Neural progenitor cell (in vitro differentiated cells): ENCODE results near the gene CYP2C18. TPM values are rescaled to one million over a fixed set of nuclear protein-coding genes. Genes with fewer than 3 reads are reported as not detected.
"Not testable (repeated sequence)": the region's sequence is repeated elsewhere in the genome, so short reads cannot be mapped to it uniquely, and the experiment has no call there.

ENCODE experiments used
- DNase-seq: peaks from one replicate; pipeline ENCODE4 v3.0.0-alpha.2; 2016; ENCODE audit warnings: low spot score
- H2AFZ ChIP-seq: fragments of 200-600 bp; sonication (generic); replicated peaks from 2 replicates; pipeline ENCODE4 v1.6.1; 2016; ENCODE audit warnings: antibody characterized with exemption
- H3F3A ChIP-seq: fragments of 200-600 bp; sonication (generic); 2 replicates; pipeline ENCODE4 v1.6.1; 2016; ENCODE audit warnings: antibody characterized with exemption, low read depth
- H3K27ac ChIP-seq: fragments of 200-600 bp; sonication (generic); 2 replicates; pipeline ENCODE4 v1.5.1; 2016; ENCODE audit warnings: mild to moderate bottlenecking
- H3K27me3 ChIP-seq: fragments of 200-600 bp; sonication (generic); 2 replicates; pipeline ENCODE4 v1.6.1; 2016; ENCODE audit warnings: mild to moderate bottlenecking, moderate library complexity
- H3K36me3 ChIP-seq: fragments of 200-600 bp; sonication (generic); 2 replicates; pipeline ENCODE4 v1.5.1; 2016
- H3K4me1 ChIP-seq: fragments of 200-600 bp; sonication (generic); 2 replicates; pipeline ENCODE4 v1.6.1; 2016; ENCODE audit warnings: mixed run types
- H3K4me2 ChIP-seq: fragments of 200-600 bp; sonication (generic); 2 replicates; pipeline ENCODE4 v1.6.1; 2016
- H3K4me3 ChIP-seq: fragments of 200-600 bp; sonication (generic); 2 replicates; pipeline ENCODE4 v1.5.1; 2016
- H3K79me2 ChIP-seq: fragments of 200-600 bp; sonication (generic); 2 replicates; pipeline ENCODE4 v1.6.1; 2016; ENCODE audit warnings: low read depth
- H3K9ac ChIP-seq: fragments of 200-600 bp; sonication (generic); 2 replicates; pipeline ENCODE4 v1.6.1; 2016
- H3K9me3 ChIP-seq: fragments of 200-600 bp; sonication (generic); 2 replicates; pipeline ENCODE4 v1.5.1; 2016; ENCODE audit warnings: low read depth
- H4K20me1 ChIP-seq: fragments of 200-600 bp; sonication (generic); 2 replicates; pipeline ENCODE4 v1.6.1; 2016; ENCODE audit warnings: low read depth
- H3K27ac Mint-ChIP-seq: 3 replicates; pipeline ENCODE4 v1.8.0; 2021; ENCODE audit warnings: mixed read lengths
- H3K27me3 Mint-ChIP-seq: 2 replicates; pipeline ENCODE4 v1.8.0; 2022; ENCODE audit warnings: low read depth, mild to moderate bottlenecking, inconsistent platforms, moderate library complexity, mixed read lengths; ENCODE audit not compliant: insufficient read depth
- H3K36me3 Mint-ChIP-seq: 3 replicates; pipeline ENCODE4 v1.8.0; 2021; ENCODE audit warnings: mixed read lengths
- H3K4me1 Mint-ChIP-seq: 3 replicates; pipeline ENCODE4 v1.8.0; 2021; ENCODE audit warnings: mixed read lengths
- H3K4me3 Mint-ChIP-seq: 3 replicates; pipeline ENCODE4 v1.8.0; 2021; ENCODE audit warnings: mild to moderate bottlenecking, moderate library complexity, mixed read lengths
- H3K9me3 Mint-ChIP-seq: 3 replicates; pipeline ENCODE4 v1.8.0; 2020; ENCODE audit warnings: mixed read lengths
- EZH2 ChIP-seq: fragments of 200-600 bp; sonication (generic); IDR thresholded peaks from 2 replicates; pipeline ENCODE4 v1.6.1; 2017; ENCODE audit warnings: antibody characterized with exemption, mild to moderate bottlenecking, moderate library complexity
- EZH2phosphoT487 ChIP-seq: fragments of 200-600 bp; sonication (generic); IDR thresholded peaks from 2 replicates; pipeline ENCODE4 v1.6.1; 2017; ENCODE audit warnings: antibody characterized with exemption
- total RNA-seq: library from RNA; depleted of rRNA; stranded (reverse); fragments of >200 nt; gene quantifications from 2 replicates; pipeline ENCODE4 v1.2.3, GENCODE V29; 2015; ENCODE audit warnings: low replicate concordance
- TF ChIP-seq, protein P1 (sequence below): fragments of 200-600 bp; sonication (generic); IDR thresholded peaks from 2 replicates; pipeline ENCODE4 v1.5.1; 2017; ENCODE audit warnings: antibody characterized with exemption, mild to moderate bottlenecking

CYP2C18 gene
- total RNA-seq, 1 donor from 2014 or later = not detected

DNA sequence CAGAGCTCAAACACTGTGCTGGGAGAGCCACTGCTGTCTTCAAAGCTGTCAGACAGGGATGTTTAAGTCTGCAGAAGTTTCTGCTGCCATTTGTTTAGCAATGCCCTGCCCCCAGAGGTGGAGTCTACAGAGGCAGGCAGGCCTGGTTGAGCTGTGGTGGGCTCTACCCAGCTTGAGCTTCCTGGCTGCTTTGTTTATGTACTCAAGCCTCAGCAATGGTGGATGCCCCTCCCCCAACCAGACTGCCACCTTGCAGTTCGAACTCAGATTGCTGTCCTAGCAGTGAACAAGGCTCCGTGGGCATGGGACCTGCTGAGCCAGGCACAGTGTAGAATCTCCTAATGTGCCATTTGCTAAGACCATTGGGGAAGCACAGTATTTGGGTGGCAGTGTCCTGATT is 74.4 kb downstream of the CYP2C18 start:
- no peaks in the 10 kb centered on the region for H3F3A ChIP-seq
- H3K9me3 ChIP-seq = no peaks in the 10 kb centered on the region
- no peaks in the 10 kb centered on the region for H4K20me1 ChIP-seq
- H3K4me3 Mint-ChIP-seq = no peak overlapping the region
- H3K79me2 ChIP-seq = no peaks in the 10 kb centered on the region
- H3K4me1 Mint-ChIP-seq = no peaks in the 10 kb centered on the region
- no peaks in the 10 kb centered on the region for H3K9me3 Mint-ChIP-seq
- H2AFZ ChIP-seq = peak overlapping the region; percentile 50
- H3K9ac ChIP-seq = no peak overlapping the region
- H3K27me3 Mint-ChIP-seq = no peaks in the 10 kb centered on the region
- no peaks in the 10 kb centered on the region for H3K36me3 Mint-ChIP-seq
- no peak for DNase-seq
- no peak overlapping the region for H3K4me2 ChIP-seq
- H3K4me3 ChIP-seq = no peak overlapping the region
- H3K27ac ChIP-seq = no peak overlapping the region
- no peaks in the 10 kb centered on the region for H3K27me3 ChIP-seq
- no peaks in the 10 kb centered on the region for H3K4me1 ChIP-seq
- H3K36me3 ChIP-seq = no peaks in the 10 kb centered on the region
- H3K27ac Mint-ChIP-seq = no peak overlapping the region
- TF ChIP-seq, protein P1, sequence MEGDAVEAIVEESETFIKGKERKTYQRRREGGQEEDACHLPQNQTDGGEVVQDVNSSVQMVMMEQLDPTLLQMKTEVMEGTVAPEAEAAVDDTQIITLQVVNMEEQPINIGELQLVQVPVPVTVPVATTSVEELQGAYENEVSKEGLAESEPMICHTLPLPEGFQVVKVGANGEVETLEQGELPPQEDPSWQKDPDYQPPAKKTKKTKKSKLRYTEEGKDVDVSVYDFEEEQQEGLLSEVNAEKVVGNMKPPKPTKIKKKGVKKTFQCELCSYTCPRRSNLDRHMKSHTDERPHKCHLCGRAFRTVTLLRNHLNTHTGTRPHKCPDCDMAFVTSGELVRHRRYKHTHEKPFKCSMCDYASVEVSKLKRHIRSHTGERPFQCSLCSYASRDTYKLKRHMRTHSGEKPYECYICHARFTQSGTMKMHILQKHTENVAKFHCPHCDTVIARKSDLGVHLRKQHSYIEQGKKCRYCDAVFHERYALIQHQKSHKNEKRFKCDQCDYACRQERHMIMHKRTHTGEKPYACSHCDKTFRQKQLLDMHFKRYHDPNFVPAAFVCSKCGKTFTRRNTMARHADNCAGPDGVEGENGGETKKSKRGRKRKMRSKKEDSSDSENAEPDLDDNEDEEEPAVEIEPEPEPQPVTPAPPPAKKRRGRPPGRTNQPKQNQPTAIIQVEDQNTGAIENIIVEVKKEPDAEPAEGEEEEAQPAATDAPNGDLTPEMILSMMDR = no peak
- TF ChIP-seq EZH2 = no peak
- TF ChIP-seq EZH2phosphoT487 = no peak

DNA sequence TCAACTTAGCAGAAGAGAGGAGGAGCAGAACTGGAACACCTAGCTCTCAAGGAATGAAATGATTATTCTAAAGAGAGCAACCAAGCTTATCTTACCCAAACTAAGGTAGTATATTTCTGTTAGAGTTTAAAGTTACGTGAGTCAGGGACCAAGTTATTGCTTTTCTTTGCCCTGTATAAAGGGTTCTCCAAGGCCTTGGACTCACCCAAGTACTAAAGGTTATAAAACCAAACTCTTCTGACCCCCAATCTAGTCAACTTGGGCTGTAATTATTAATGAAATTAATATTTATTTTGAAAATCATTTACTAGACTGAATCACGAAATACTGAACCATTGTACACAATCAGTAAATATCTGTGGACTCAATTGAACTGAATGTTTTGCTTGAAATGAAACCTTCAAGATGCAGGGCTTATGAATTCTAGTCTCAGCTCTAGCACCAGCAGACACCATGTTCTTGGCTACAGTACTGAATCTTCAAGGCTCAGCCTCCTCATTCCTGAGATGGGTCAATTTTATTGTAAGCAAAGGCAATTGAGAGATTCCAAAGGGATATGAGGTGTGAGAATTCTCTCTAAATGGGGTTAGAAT is 77.2 kb downstream of the CYP2C18 start:
- no peak overlapping the region for H3K27ac Mint-ChIP-seq
- Histone ChIP-seq H3K36me3 (no peaks in the 10 kb centered on the region), H3K79me2 (no peaks in the 10 kb centered on the region), H3K27me3 (no peaks in the 10 kb centered on the region), H4K20me1 (no peaks in the 10 kb centered on the region), H3K27ac (no peak overlapping the region), H2AFZ (no peak overlapping the region), H3F3A (no peaks in the 10 kb centered on the region), H3K4me2 (no peak overlapping the region), H3K4me1 (no peaks in the 10 kb centered on the region), H3K9me3 (no peaks in the 10 kb centered on the region), H3K4me3 (no peak overlapping the region), H3K9ac (no peak overlapping the region)
- TF ChIP-seq EZH2phosphoT487 (no peak), EZH2 (no peak)
- TF ChIP-seq, protein P1 = no peak
- no peaks in the 10 kb centered on the region for H3K36me3 Mint-ChIP-seq
- peaks cover 2% of the 10 kb centered on the region for H3K9me3 Mint-ChIP-seq
- no peak for DNase-seq
- H3K4me1 Mint-ChIP-seq = no peaks in the 10 kb centered on the region
- H3K4me3 Mint-ChIP-seq = no peak overlapping the region
- no peaks in the 10 kb centered on the region for H3K27me3 Mint-ChIP-seq

DNA sequence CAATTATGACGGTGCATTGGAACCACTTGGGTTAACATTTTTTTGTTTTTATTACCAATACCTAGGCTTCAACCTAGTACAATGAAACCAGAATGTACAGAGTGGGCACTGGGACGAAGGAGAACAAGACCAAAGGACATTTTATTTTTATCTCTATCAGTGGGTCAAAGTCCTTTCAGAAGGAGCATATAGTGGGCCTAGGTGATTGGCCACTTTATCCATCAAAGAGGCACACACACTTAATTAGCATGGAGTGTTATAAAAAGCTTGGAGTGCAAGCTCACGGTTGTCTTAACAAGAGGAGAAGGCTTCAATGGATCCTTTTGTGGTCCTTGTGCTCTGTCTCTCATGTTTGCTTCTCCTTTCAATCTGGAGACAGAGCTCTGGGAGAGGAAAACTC is 78.9 kb downstream of the CYP2C18 start, which contains the start of gene CYP2C19:
Gene CYP2C19 (plus strand): TSS at position 289 of the 400 bp plus-strand sequence. CDS start 25 bp downstream, at position 314.
- Mint-ChIP-seq H3K4me3 (no peak within 1 kb of the TSS), H3K36me3 (no peaks in the 10 kb centered on the region), H3K4me1 (no peaks in the 10 kb centered on the region), H3K9me3 (peaks cover 2% of the 10 kb centered on the region), H3K27ac (no peak within 1 kb of the TSS), H3K27me3 (no peaks in the 10 kb centered on the region)
- Histone ChIP-seq H4K20me1 (no peaks in the 10 kb centered on the region), H3F3A (no peaks in the 10 kb centered on the region), H3K4me3 (no peak within 1 kb of the TSS), H3K4me1 (no peaks in the 10 kb centered on the region), H3K27ac (no peak within 1 kb of the TSS), H3K9me3 (no peaks in the 10 kb centered on the region), H2AFZ (no peak within 1 kb of the TSS), H3K4me2 (no peak within 1 kb of the TSS), H3K79me2 (no peaks in the 10 kb centered on the region), H3K27me3 (no peaks in the 10 kb centered on the region), H3K36me3 (no peaks in the 10 kb centered on the region), H3K9ac (no peak within 1 kb of the TSS)
- no peak for TF ChIP-seq EZH2phosphoT487
- no peak for TF ChIP-seq EZH2
- TF ChIP-seq, protein P1 = no peak
- no peak for DNase-seq

DNA sequence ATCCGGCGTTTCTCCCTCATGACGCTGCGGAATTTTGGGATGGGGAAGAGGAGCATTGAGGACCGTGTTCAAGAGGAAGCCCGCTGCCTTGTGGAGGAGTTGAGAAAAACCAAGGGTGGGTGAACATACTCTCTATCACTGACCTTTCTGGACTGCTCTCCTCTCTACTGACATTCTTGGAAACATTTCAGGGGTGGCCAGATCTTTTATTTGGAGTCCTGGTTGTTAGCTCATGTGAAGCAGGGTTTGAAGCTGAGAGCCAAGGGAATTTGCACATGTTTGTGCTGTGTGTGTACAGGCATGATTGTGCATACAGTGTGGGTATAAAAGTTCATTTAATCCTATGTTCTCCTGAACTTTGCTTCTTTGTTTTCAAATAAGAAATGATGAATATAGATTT is 91.9 kb downstream of the CYP2C18 start:
- not testable (repeated sequence) for H3K4me1 ChIP-seq, H3K36me3 Mint-ChIP-seq, H3K4me3 Mint-ChIP-seq, H3K27me3 Mint-ChIP-seq, H3K9me3 ChIP-seq, H3K9me3 Mint-ChIP-seq, H2AFZ ChIP-seq, H3K9ac ChIP-seq, H3K4me2 ChIP-seq, H3K27me3 ChIP-seq, H3K27ac Mint-ChIP-seq, H3F3A ChIP-seq, H3K4me1 Mint-ChIP-seq, H3K4me3 ChIP-seq, DNase-seq, H3K27ac ChIP-seq, H4K20me1 ChIP-seq, H3K79me2 ChIP-seq, H3K36me3 ChIP-seq
